ENCODE data around the gene OR2T29.
"Not testable (repeated sequence)": the region's sequence is repeated elsewhere in the genome, so short reads cannot be mapped to it uniquely, and the experiment has no call there.

OR2T29 gene

DNA sequence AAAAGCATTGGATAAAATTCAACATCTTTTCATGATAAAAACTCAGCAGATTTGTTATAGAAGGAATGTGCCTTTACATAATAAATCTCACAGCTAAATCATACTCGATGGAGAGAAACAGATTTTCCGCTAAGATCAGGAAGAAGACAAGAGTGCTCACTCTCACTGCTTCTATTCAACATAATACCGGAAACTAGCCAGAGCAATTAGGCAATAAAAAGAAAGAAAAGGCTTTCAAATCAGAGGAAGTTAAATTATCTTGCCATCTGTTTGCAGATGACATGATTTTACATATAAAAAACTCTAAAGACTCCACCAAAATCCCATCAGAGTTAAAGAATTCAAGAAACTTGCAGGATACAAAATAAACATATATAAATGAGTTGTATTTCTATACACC is 8.2 kb upstream of the OR2T29 start:
- H3K4me3 Mint-ChIP-seq; H3K4me1 Mint-ChIP-seq (ENCODE audit: low read depth); H3K36me3 Mint-ChIP-seq (ENCODE audit: low read depth); H3K27ac Mint-ChIP-seq; H3K9me3 Mint-ChIP-seq; H3K27me3 Mint-ChIP-seq (ENCODE audit: low read depth): not testable (repeated sequence)

DNA sequence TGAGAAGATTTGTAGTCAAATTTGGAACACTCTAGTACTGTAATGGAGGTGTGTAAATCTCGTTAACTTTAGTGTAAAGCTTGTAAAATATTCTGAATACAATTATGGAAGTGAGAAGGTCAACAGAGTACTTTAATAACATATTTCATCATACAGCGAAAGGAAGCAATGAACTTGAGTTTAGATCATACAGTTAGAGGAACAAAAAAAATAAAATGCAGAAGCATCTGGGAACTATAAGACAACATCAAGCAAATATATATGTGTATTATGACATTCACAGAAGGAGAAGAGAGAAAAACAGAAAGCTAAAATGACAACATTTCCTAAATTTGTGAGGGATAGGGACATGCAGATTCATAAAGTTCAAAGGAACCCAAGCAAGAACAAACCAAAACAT is 6.5 kb upstream of the OR2T29 start:
- not testable (repeated sequence) for H3K36me3 Mint-ChIP-seq (ENCODE audit: low read depth); H3K4me1 Mint-ChIP-seq (ENCODE audit: low read depth); H3K4me3 Mint-ChIP-seq; H3K27me3 Mint-ChIP-seq (ENCODE audit: low read depth); H3K27ac Mint-ChIP-seq; H3K9me3 Mint-ChIP-seq

DNA sequence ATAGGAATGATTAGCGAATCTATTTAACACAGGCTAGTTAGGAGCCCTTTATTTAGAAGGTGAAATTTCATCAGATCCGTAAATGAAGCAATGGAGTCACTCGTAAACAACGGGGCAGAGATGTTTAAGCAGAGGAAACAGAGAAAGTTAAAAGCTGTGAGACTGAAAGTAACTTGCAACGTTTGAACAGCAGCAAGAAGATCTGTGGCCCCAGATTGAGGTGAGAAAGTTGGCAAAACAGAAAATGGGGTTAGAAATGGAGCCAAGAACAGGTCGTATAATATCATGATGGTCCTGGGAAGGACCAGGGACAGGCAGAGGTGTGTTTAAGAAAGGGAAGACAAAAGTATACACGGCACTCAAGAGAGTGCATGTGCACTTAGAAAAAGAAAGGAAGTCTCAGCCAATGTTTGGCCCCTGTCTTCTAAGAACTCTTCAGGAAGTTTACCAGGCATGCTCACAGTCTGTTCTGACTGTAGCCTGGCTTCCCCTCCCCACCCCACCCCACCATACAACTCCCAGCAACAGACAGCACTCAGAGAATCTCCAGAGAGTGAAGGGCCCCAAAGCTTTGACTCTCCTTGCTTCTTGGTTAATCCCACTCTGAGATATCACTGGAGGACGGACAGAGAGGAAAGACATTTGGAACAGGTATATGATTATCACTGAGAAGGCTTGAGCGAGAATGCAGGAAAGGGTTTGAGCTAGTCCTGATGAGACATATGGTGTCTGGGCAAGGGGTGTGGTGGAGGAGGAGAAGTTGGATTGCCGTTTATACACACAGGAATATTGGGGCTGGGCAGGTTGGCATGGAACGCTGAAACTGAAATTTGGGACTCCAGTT is 3.2 kb upstream of the OR2T29 start:
- not testable (repeated sequence) for H3K36me3 Mint-ChIP-seq (ENCODE audit: low read depth); H3K4me1 Mint-ChIP-seq (ENCODE audit: low read depth); H3K9me3 Mint-ChIP-seq; H3K27me3 Mint-ChIP-seq (ENCODE audit: low read depth)
- Mint-ChIP-seq H3K4me3 (peak overlapping the region; percentile 85), H3K27ac (peak overlapping the region; percentile 87)

GRCh38 chr1:248551027-248551426 is 11.5 kb downstream of the OR2T29 start:
- not testable (repeated sequence) for H3K4me3 Mint-ChIP-seq; H3K36me3 Mint-ChIP-seq (ENCODE audit: low read depth); H3K9me3 Mint-ChIP-seq; H3K4me1 Mint-ChIP-seq (ENCODE audit: low read depth); H3K27ac Mint-ChIP-seq; H3K27me3 Mint-ChIP-seq (ENCODE audit: low read depth)

DNA sequence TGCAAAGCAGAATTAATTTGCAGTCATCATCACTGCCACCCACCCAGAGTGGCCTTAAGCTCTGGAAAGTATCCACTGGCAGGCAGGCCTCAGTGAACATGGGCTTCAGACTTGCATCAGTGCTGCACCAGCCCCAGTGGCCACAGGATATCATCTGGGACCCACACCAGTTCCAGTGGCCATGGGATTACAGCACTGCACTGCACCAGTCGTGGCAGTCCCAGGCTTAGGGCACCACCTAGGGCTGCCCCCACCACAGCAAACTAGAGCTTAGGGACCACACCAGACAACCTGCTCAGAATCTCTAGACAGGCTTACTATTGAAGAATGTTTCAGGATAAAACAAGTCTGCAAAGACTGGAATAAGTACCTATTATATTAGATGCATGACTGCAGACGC is 15.2 kb downstream of the OR2T29 start:
- H3K4me1 Mint-ChIP-seq (ENCODE audit: low read depth); H3K27me3 Mint-ChIP-seq (ENCODE audit: low read depth); H3K36me3 Mint-ChIP-seq (ENCODE audit: low read depth); H3K9me3 Mint-ChIP-seq; H3K27ac Mint-ChIP-seq; H3K4me3 Mint-ChIP-seq: not testable (repeated sequence)

GRCh38 chr1:248537449-248537848 is 25.1 kb downstream of the OR2T29 start:
- H3K4me3 Mint-ChIP-seq; H3K27me3 Mint-ChIP-seq (ENCODE audit: low read depth); H3K9me3 Mint-ChIP-seq: not testable (repeated sequence)

GRCh38 chr1:248521856-248522255 is 40.7 kb downstream of the OR2T29 start:
- no peaks in the 10 kb centered on the region for H3K36me3 Mint-ChIP-seq (ENCODE audit: low read depth)
- no peak overlapping the region for H3K4me3 Mint-ChIP-seq
- no peak overlapping the region for H3K27ac Mint-ChIP-seq
- no peaks in the 10 kb centered on the region for H3K27me3 Mint-ChIP-seq (ENCODE audit: low read depth)
- H3K4me1 Mint-ChIP-seq (ENCODE audit: low read depth) = no peaks in the 10 kb centered on the region
- H3K9me3 Mint-ChIP-seq = no peaks in the 10 kb centered on the region

More at GRCh38 chr1:248537449-248537848, 25.1 kb downstream of the OR2T29 start:
- not testable (repeated sequence) for H3K36me3 Mint-ChIP-seq (ENCODE audit: low read depth); H3K4me1 Mint-ChIP-seq (ENCODE audit: low read depth); H3K27ac Mint-ChIP-seq

- H3K27ac Mint-ChIP-seq; H3K9me3 Mint-ChIP-seq; H3K27me3 Mint-ChIP-seq (ENCODE audit: low read depth); H3K4me1 Mint-ChIP-seq (ENCODE audit: low read depth); H3K36me3 Mint-ChIP-seq (ENCODE audit: low read depth); H3K4me3 Mint-ChIP-seq: not testable (repeated sequence)
Measured at GRCh38 chr1:248510217-248510616, 52.4 kb downstream of the OR2T29 start.

DNA sequence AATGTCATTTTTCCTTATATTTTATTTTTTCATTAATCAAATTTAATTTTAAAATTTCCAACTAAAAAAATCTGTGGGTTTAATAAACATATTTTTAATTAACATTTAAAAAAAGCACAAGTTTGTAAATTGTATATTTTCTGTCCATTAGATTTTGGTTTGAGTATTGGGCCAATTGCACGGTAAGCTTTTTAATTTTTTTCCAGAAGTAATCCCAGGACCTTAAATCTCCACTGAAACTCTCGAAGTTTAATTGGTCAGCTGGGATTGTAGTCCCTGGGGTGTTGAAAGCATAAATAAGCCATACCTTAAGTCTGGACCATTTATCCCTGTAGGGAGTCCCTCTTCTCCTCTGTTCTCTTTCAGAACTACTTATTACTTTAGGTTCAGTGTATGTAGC is 54.8 kb downstream of the OR2T29 start, which contains the start of gene OR2G6:
Gene OR2G6, plus strand, starts transcription at position 301 of the 400 bp plus-strand sequence. CDS start 13,574 bp downstream, outside the sequence.
- not testable (repeated sequence) for H3K27ac Mint-ChIP-seq; H3K9me3 Mint-ChIP-seq; H3K4me1 Mint-ChIP-seq (ENCODE audit: low read depth); H3K4me3 Mint-ChIP-seq; H3K36me3 Mint-ChIP-seq (ENCODE audit: low read depth); H3K27me3 Mint-ChIP-seq (ENCODE audit: low read depth)
